Activated CD4-positive, alpha-beta T cell treated with anti-CD3 and anti-CD28 coated beads, Interleukin-2, amount 10 ng/mL, durations not matched to agents 24 days and 14 days (primary cell): Measurements from ENCODE around the gene ZC4H2. TPM values are rescaled to one million over a fixed set of nuclear protein-coding genes. Genes with fewer than 3 reads are reported as not detected.
A peak's percentile ranks its signal among the peaks of the same experiment; 100 is the strongest.
"Not testable (repeated sequence)": the region's sequence is repeated elsewhere in the genome, so short reads cannot be mapped to it uniquely, and the experiment has no call there.

Experiments
- DNase-seq: peaks from one replicate; pipeline ENCODE4 v3.0.0; 2022
- H3K27ac Mint-ChIP-seq: one replicate; pipeline ENCODE4 v1.8.0; 2022; ENCODE audit warnings: mild to moderate bottlenecking, mixed read lengths
- H3K27me3 Mint-ChIP-seq: one replicate; pipeline ENCODE4 v1.8.0; 2022; ENCODE audit warnings: mixed read lengths
- H3K36me3 Mint-ChIP-seq: one replicate; pipeline ENCODE4 v1.8.0; 2022; ENCODE audit warnings: low read depth, mild to moderate bottlenecking, mixed read lengths
- H3K4me1 Mint-ChIP-seq: one replicate; pipeline ENCODE4 v1.8.0; 2021; ENCODE audit warnings: mixed read lengths
- H3K4me3 Mint-ChIP-seq: one replicate; pipeline ENCODE4 v1.8.0; 2022; ENCODE audit warnings: mild to moderate bottlenecking, moderate library complexity, mixed read lengths
- H3K9me3 Mint-ChIP-seq: one replicate; pipeline ENCODE4 v1.8.0; 2021; ENCODE audit warnings: mixed read lengths
- intact Hi-C: fragments of 100-400 bp; cut with micrococcal nuclease; formaldehyde crosslinking; loops from one replicate; pipeline ENCODE4 v1.15.1; 2023
- total RNA-seq: library from RNA; stranded (reverse); gene quantifications from 2 replicates; pipeline ENCODE4 v1.2.3, GENCODE V29; 2022

The ZC4H2 gene, protein sequence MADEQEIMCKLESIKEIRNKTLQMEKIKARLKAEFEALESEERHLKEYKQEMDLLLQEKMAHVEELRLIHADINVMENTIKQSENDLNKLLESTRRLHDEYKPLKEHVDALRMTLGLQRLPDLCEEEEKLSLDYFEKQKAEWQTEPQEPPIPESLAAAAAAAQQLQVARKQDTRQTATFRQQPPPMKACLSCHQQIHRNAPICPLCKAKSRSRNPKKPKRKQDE
- 8.9 and 11.3 TPM in 2 replicates for total RNA-seq

DNA sequence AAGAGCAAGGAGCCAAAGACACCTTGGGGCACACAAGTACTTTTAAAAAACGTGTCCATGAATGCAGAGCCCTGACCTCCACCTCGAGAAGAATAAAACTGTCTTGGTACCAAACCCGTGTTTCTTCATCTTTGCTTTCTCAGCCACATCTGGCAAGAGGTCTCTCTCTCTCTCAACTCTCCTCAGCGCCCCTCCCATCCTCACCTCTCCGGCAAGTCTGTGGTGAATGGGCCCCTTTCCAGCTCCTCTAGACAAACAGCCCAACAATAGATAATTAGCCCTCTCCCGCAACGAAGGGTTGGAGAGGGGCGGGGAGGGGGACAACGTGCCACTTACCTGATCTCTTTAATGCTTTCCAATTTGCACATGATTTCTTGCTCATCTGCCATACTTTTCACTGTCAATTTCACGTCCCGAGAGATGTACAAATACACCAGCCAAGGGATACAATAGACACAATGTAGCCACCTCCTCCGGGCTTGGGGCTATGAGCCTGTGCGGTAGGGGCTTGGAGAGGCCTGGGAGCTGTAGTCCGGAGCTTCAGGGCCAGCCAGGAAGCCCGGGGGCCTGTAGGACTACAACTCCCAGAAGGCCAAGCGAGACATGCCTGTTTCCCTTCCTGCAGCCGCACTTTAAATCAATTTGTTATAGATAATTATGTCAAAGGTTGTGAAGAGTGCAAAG, at the start of gene ZC4H2:
Gene ZC4H2 (minus strand): TSS at position 462 of the 684 bp plus-strand sequence. CDS start 73 bp downstream, at position 389.
- Mint-ChIP-seq H3K4me3 (peak within 1 kb of the TSS; percentile 89), H3K4me1 (peaks cover 13% of the 10 kb centered on the region), H3K36me3 (peaks cover 14% of the 10 kb centered on the region), H3K9me3 (peaks cover 5% of the 10 kb centered on the region), H3K27ac (peak within 1 kb of the TSS; percentile 79), H3K27me3 (no peaks in the 10 kb centered on the region)
- intact Hi-C loops, result loop anchor here (1.0 to 2.0 kb wide), 3 partner anchors 59 to 581 kb away; partner anchors contain the start of genes LAS1L and MTMR8
- DNase-seq, result peak; percentile 89

DNA sequence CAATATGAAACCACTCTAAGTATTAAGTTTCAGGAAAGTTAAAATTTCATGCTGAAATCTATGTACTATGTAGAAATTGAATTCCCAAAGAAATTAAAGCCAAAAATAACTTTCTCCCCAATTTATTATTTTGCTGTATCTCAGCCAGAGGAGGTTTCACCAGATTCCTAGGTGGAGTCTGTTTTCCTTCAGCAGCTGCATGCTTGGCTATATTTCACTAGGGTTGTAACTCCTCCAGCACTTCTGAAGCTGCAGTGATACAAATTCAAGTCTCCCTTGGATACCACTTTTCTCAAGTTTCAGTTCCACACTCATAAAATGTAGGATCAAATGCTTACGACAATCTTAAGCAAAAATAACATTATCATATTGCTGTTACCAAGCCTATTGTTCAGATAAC, 41.2 kb upstream of the ZC4H2 start:
- Mint-ChIP-seq H3K27me3 (no peaks in the 10 kb centered on the region), H3K4me3 (no peak overlapping the region), H3K27ac (no peak overlapping the region), H3K9me3 (peaks cover 7% of the 10 kb centered on the region), H3K4me1 (no peaks in the 10 kb centered on the region), H3K36me3 (no peaks in the 10 kb centered on the region)
- no peak for DNase-seq
- intact Hi-C loops, result no loop called here

DNA sequence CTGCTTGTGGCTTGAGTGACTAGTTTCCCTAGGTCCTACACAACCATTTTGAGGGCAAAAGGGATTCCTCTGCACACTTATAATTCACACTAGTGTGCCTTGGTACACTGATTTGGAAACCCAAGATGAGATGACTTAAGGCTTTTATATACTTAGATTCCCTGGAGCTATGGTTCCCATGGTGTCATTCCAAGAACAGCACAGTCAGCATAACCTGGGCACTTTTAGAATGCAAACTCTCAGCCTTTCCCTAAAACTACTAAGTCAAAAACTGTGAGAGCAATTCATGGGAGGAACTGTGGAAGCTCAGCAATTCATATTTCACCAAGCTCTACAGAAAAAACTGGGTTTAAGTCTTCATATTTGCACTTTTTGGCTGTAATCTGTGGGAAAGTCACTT, 38.0 kb upstream of the ZC4H2 start:
- Mint-ChIP-seq H3K36me3 (no peaks in the 10 kb centered on the region), H3K4me1 (no peaks in the 10 kb centered on the region), H3K27me3 (no peaks in the 10 kb centered on the region), H3K9me3 (peaks cover under 1% of the 10 kb centered on the region), H3K4me3 (no peak overlapping the region), H3K27ac (no peak overlapping the region)
- intact Hi-C loops, result no loop called here
- DNase-seq, result no peak

DNA sequence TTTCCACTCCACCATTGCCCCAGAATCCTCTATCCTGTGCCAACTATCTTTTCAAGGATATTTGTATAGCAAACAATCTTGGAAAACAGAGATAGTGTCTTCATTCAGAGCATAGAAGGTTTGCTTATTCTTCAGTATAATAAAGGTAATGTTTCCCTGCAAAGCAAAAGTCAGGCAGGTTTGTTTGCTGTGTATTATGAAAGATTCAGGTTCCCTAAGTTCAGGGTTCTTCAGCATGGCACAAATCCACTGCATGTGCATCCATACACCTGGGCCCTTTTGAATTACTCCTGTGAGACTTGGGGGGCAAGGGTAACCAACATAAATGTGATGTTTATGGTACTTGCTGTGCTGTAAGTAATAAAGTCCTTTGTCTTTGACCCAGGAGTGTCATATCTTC, 33.2 kb upstream of the ZC4H2 start:
- no peaks in the 10 kb centered on the region for H3K36me3 Mint-ChIP-seq
- no peak overlapping the region for H3K27ac Mint-ChIP-seq
- no peaks in the 10 kb centered on the region for H3K27me3 Mint-ChIP-seq
- H3K9me3 Mint-ChIP-seq, result peaks cover 4% of the 10 kb centered on the region
- H3K4me1 Mint-ChIP-seq, result no peaks in the 10 kb centered on the region
- no peak for DNase-seq
- intact Hi-C loops, result no loop called here
- no peak overlapping the region for H3K4me3 Mint-ChIP-seq

DNA sequence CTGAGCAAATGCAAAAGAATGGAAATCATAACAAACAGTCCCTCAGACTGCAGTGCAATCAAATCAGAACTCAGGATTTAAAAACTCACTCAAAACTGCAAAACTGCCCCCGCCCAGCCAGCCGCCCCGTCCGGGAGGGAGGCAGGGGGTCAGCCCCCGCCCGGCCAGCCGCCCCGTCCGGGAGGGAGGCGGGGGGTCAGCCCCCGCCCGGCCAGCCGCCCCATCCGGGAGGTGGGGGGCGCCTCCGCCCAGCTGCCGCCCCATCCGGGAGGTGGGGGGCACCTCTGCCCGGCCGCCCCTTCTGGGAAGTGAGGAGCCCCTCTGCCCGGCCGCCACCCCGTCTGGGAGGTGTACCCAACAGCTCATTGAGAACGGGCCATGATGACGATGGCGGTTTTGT, 26.0 kb upstream of the ZC4H2 start:
- H3K27me3 Mint-ChIP-seq, H3K36me3 Mint-ChIP-seq, H3K27ac Mint-ChIP-seq, DNase-seq, intact Hi-C loops, H3K4me3 Mint-ChIP-seq, H3K4me1 Mint-ChIP-seq: not testable (repeated sequence)
- peaks cover 13% of the 10 kb centered on the region for H3K9me3 Mint-ChIP-seq

DNA sequence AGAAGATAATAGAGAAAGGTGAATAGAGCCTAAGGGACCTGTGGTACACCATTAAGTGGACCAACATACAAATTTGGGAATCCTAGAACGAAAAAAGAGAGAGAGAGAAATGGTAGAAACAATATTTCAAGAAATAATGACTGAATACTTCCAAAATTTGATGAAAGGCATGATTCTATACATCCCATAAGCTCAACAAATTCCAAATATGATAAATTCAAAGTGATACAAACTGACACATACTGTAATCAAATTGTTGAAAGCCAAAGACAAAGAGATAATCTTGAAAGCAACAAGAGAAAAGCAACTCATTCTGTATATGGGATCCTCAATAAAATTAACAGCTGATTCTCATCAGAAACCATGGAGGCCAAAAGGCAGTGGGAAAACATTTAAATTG, 20.6 kb upstream of the ZC4H2 start:
- intact Hi-C loops, result no loop called here
- Mint-ChIP-seq H3K9me3 (peaks cover 5% of the 10 kb centered on the region), H3K36me3 (no peaks in the 10 kb centered on the region), H3K4me3 (no peak overlapping the region), H3K27me3 (no peaks in the 10 kb centered on the region), H3K4me1 (no peaks in the 10 kb centered on the region), H3K27ac (no peak overlapping the region)
- DNase-seq, result no peak

DNA sequence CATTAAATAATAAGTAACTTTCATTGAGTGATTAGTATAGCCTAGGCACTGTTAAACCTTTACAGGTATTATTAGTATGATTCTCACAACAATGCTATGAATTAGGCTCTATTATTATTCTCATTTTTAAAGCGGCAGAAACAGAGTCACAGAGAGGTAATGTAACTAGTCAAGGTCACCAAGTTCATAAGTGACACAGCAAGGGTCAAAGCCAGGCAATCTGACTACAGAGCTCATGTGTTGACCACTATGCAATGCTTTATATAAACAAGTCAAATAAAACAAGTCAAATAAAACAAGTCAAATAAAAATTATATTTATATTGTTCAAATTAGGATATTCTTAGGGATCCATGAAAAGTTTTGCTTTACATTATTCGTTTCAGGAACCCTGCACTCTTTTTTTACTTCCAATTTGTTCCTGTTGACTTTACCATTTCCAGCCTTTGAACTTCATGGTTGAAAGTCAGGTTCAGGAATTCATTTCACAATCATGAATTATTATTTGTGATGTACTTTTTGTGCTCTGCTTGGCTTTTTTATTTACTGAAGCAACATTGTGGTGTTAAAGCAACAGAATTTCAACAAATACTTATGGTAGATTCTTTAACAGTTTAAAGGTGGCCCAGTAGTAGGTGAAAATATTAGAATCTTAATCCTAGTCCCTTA, 18.0 kb upstream of the ZC4H2 start:
- Mint-ChIP-seq H3K4me1 (no peaks in the 10 kb centered on the region), H3K9me3 (no peaks in the 10 kb centered on the region), H3K27ac (no peak overlapping the region), H3K27me3 (no peaks in the 10 kb centered on the region), H3K4me3 (no peak overlapping the region), H3K36me3 (no peaks in the 10 kb centered on the region)
- intact Hi-C loops, result no loop called here
- DNase-seq, result no peak

DNA sequence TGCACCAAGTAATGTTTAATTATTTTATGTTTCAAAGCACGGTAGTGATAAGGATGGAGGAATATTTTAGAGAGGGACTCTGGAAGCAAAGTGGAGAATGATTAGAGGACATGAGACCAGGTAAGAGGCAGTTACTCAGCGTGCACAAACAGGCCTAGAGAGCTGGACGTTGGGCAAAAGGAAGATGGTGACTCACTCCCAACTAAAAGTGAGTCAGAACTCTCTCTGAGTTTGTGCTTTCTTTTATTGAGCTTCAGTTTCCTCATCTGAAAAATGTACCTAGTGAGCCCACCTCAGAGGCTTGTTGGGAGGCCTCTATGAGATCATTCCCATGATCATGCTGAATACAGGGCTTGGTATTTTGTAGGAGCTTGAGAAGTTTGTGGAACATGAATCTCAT, 1.6 kb upstream of the ZC4H2 start:
- Mint-ChIP-seq H3K9me3 (no peaks in the 10 kb centered on the region), H3K4me1 (peaks cover 13% of the 10 kb centered on the region), H3K36me3 (no peaks in the 10 kb centered on the region), H3K4me3 (no peak overlapping the region), H3K27me3 (no peaks in the 10 kb centered on the region), H3K27ac (no peak overlapping the region)
- intact Hi-C loops, result loop anchor here (2.0 kb wide), 1 partner anchor 583 kb away; the partner anchor contains the start of gene MTMR8
- DNase-seq, result no peak

DNA sequence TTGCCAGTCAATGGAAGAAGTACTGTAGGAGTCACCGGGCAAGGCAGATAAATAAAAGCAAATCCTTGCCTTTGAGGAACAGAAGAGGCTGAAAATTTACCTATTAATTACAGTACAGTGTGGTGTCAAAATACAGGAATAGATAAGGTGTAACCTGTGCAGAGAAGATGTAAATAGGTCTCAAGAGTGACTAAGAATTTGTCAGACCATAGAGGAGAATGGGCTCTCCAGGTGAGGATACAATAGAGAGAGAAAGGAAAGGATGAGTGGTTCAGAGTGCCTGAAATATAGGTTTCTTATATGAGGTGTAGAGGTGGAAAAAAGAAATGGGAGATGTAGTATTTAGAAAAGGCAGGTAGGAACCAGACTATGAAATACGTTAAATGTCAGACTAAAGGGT, 801 bp upstream of the ZC4H2 start:
- peak overlapping the region; percentile 89 for H3K4me3 Mint-ChIP-seq
- no peak overlapping the region for H3K27ac Mint-ChIP-seq
- intact Hi-C loops, result loop anchor here (2.0 kb wide), 1 partner anchor 582 kb away; the partner anchor contains the start of gene MTMR8
- DNase-seq, result no peak
- H3K27me3 Mint-ChIP-seq, result no peaks in the 10 kb centered on the region
- H3K36me3 Mint-ChIP-seq, result peaks cover 4% of the 10 kb centered on the region
- H3K9me3 Mint-ChIP-seq, result peaks cover 2% of the 10 kb centered on the region
- H3K4me1 Mint-ChIP-seq, result peaks cover 13% of the 10 kb centered on the region

DNA sequence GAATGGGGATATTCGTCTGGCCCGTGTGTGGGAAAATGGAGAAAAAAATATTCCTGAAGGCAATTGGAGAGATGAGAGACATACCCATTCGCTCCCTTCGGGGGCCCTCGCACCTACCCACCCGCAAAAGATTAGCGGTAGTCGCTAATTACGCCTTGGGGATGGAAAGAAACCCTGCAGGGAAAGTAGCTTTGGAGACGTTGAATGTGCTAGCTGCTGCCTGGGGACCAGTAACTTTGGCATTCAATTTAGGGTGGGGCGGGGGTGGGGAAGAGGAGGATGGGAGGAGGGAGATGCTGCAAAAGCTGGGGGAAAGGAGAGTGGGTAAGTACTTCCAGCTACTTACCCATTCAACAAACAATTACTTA, 407 bp upstream of the ZC4H2 start:
- peaks cover 5% of the 10 kb centered on the region for H3K9me3 Mint-ChIP-seq
- intact Hi-C loops, result loop anchor here (1.0 to 2.0 kb wide), 2 partner anchors 59 to 582 kb away; partner anchors contain the start of gene MTMR8
- H3K4me3 Mint-ChIP-seq, result peak overlapping the region; percentile 89
- H3K27ac Mint-ChIP-seq, result peak overlapping the region; percentile 79
- no peaks in the 10 kb centered on the region for H3K27me3 Mint-ChIP-seq
- peaks cover 8% of the 10 kb centered on the region for H3K36me3 Mint-ChIP-seq
- DNase-seq, result no peak
- peaks cover 13% of the 10 kb centered on the region for H3K4me1 Mint-ChIP-seq

DNA sequence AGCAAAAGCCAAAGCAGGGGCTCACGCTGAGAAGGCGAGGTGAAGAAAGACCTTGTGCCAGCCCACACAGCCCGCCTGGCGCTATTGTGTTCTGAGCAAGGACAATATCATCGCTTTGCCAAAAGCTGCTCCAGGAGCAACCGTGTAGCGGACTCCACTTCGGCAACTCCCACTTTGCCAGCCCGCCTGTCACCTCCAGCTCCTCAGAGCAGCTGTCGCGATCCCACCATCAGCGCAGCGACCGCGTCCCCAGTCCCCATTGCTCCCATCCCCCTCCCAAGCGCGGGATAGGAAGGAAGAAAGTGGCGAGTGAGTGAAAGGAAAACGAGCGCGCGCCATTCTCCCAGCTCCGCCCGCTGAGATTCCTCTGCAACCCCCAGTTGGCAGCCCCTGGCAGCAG, 759 bp downstream of the ZC4H2 start:
- H3K27me3 Mint-ChIP-seq, result no peaks in the 10 kb centered on the region
- peak overlapping the region; percentile 79 for H3K27ac Mint-ChIP-seq
- peaks cover 13% of the 10 kb centered on the region for H3K4me1 Mint-ChIP-seq
- peak overlapping the region; percentile 89 for H3K4me3 Mint-ChIP-seq
- intact Hi-C loops, result loop anchor here (1.0 kb wide), 1 partner anchor 559 kb away; the partner anchor contains the start of gene LAS1L
- H3K9me3 Mint-ChIP-seq, result peaks cover 5% of the 10 kb centered on the region
- peaks cover 17% of the 10 kb centered on the region for H3K36me3 Mint-ChIP-seq
- DNase-seq, result peak; percentile 70

DNA sequence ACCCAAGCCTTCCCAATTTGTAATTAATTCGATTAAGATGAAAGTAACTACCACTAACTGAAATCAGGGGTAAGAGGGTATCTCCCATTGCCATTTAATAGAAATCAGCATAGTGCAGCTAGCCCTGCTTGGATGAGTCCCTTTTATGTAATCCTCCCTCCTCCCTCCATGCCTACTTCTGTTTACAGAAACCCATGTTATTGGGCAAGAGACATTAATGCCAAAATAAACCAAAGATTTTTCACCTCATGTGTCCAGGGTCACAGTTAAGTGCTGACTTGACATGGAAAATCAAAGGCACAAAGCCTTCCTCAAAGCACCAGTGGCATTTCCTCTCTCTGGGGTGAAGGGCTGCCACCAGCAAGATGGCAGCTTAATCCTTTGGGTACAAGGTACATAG, 50.8 kb downstream of the ZC4H2 start:
- intact Hi-C loops, result no loop called here
- H3K27ac Mint-ChIP-seq, result no peak overlapping the region
- H3K4me1 Mint-ChIP-seq, result no peaks in the 10 kb centered on the region
- no peak for DNase-seq
- no peak overlapping the region for H3K4me3 Mint-ChIP-seq
- H3K36me3 Mint-ChIP-seq, result peaks cover 2% of the 10 kb centered on the region
- H3K27me3 Mint-ChIP-seq, result no peaks in the 10 kb centered on the region
- H3K9me3 Mint-ChIP-seq, result peaks cover 5% of the 10 kb centered on the region

DNA sequence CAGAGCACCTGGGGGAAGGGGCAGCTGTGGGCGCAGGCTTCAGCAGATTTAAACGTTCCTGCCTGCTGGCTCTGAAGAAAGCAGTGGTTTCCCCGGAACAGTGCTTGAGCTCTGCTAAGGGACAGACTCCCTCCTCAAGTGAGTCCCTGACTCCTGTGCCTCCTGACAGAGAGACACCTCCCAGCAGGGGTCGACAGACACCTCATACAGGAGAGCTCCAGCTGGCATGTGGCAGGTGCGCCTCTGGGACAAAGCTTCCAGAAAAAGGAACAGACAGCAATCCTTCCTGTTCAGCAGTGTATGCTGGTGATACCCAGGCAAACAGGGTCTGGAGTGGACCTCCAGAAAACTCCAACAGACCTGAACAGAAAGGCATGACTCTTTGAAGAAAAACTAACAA, 68.1 kb downstream of the ZC4H2 start:
- H3K27ac Mint-ChIP-seq, result no peak overlapping the region
- peaks cover 25% of the 10 kb centered on the region for H3K36me3 Mint-ChIP-seq
- no peaks in the 10 kb centered on the region for H3K27me3 Mint-ChIP-seq
- no peak overlapping the region for H3K4me3 Mint-ChIP-seq
- H3K4me1 Mint-ChIP-seq, result no peaks in the 10 kb centered on the region
- H3K9me3 Mint-ChIP-seq, result peaks cover 11% of the 10 kb centered on the region
- DNase-seq, result no peak
- intact Hi-C loops, result no loop called here

DNA sequence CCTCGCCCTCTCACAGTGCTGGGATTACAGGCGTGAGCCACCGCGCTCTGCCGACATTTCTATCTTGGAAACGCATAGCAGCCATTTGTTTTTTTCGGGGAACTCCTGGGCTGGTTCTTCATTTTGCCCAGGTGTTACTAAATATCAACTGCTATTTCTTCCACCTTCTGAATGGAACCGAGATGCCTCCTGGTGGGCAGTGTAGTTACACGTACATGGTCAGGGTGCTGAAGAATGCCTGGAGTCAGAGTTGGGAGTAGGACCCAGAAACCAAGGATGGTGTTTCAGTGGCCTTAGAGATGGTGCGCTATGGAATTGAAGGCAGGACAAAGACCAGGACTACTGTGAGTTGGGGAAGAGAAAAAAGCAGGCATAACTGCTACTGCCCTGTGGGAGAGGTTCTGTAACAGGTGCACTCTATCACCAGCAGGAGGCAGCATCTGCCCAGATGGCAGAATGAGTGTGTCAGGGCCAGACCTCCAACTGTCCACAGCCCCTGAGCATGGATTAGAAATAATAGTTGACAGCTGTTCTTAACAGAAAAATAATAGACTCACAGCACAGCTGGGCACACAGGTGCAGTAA, 81.7 kb downstream of the ZC4H2 start:
- intact Hi-C loops, result loop anchor here (2.0 kb wide), 1 partner anchor 556 kb away; no protein-coding TSS in a partner anchor
- H3K36me3 Mint-ChIP-seq, result no peaks in the 10 kb centered on the region
- DNase-seq, result peak; percentile 77
- H3K27me3 Mint-ChIP-seq, result no peaks in the 10 kb centered on the region
- H3K27ac Mint-ChIP-seq, result no peak overlapping the region
- no peak overlapping the region for H3K4me3 Mint-ChIP-seq
- H3K4me1 Mint-ChIP-seq, result peaks cover 2% of the 10 kb centered on the region
- peaks cover 12% of the 10 kb centered on the region for H3K9me3 Mint-ChIP-seq
